AG09319 (cell line): ENCODE data around the gene MIOX.

ENCODE experiments used
- DNase-seq: peaks from one replicate; pipeline ENCODE4 v3.0.0-alpha.2; 2010; ENCODE audit warnings: low read depth; ENCODE audit errors: extremely low read depth
- CTCF ChIP-seq: IDR thresholded peaks from 2 replicates; pipeline ENCODE4 v1.5.1; 2011; ENCODE audit warnings: low read depth, mild to moderate bottlenecking, inconsistent platforms, low read length, moderate library complexity

The MIOX gene

GRCh38 chr22:50441428-50441993 is 45.1 kb upstream of the MIOX start:
- no peak for TF ChIP-seq CTCF
- DNase-seq = no peak

GRCh38 chr22:50443197-50443596 is 43.5 kb upstream of the MIOX start:
- DNase-seq = no peak
- no peak for TF ChIP-seq CTCF

- no peak for DNase-seq
These were observed 42.6 kb upstream of the MIOX start for GRCh38 chr22:50443801-50444625.

GRCh38 chr22:50444663-50445062 is 42.0 kb upstream of the MIOX start:
- no peak for TF ChIP-seq CTCF
- DNase-seq = peak; percentile 44

More at GRCh38 chr22:50443801-50444625, 42.6 kb upstream of the MIOX start:
- TF ChIP-seq CTCF = no peak

- DNase-seq = no peak
These were observed 41.4 kb upstream of the MIOX start for GRCh38 chr22:50445071-50445879.

GRCh38 chr22:50445880-50446707 is 40.6 kb upstream of the MIOX start:
- no peak for DNase-seq
- no peak for TF ChIP-seq CTCF

More at GRCh38 chr22:50445071-50445879, 41.4 kb upstream of the MIOX start:
- no peak for TF ChIP-seq CTCF
